T47D (cell line): ENCODE measurements around the gene ATG4C.
"Not testable (repeated sequence)": the region's sequence is repeated elsewhere in the genome, so short reads cannot be mapped to it uniquely, and the experiment has no call there.

Experiments
- DNase-seq, 2 experiments: peaks; one replicate each; pipeline versions ENCODE4 v3.0.0 to v3.0.0-alpha.2; 2011 to 2012; ENCODE audit warnings: low read depth in 1 of 2, low spot score in 1 of 2
- JUND ChIP-seq: IDR thresholded peaks from 2 replicates; pipeline ENCODE4 v1.6.1; 2012; ENCODE audit warnings: low read depth
- in situ Hi-C: cut with HindIII; loops from 2 replicates; pipeline ENCODE4 v1.10.0; 2016; ENCODE audit warnings: low sequenced_read_pairs, low pct_unique_long_range_greater_than_20kb

ATG4C gene

DNA sequence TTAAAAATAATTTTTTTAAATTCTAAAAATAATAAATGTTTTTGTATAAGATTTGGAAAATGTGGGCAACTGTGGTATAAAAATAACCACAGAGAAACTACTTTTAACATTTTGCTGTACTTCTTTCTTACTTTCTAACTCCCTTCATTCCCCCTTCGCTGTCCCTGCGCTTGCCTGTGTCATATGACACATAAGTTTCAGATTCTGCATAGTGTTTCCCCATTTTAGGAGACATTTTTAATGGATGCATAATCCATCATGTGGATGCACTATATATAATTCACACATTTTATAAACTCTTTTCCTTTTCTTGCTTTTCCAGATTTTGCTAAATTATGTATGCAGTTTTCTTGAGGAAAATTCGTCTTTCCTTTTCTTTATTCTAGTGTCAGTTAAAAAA, 16.3 kb downstream of the ATG4C start:
- in situ Hi-C loops: no loop called here
- no peak for TF ChIP-seq JUND
- DNase-seq: no peak

DNA sequence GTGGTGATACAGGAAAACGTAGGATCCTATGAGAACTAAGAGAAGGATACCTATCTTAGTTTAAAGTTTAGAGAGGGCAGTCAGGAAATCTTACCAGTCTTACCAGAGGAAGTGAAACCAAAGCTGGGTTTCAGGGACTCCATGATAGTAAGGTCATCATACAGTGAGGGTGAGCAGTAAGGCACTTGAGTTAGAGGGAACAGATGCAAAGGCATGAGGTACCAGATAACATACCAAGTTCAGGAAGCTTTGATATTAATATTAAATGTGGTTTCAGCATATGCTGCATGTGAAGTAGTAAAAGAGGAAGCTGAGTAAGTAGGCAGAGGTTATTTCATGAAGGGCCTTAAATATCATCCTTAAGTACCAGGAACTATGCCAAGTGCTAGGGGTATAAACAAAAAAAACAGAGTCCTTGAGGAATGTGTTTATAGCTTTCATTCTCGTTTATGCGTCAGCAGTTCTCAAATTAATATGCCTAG, 16.9 kb downstream of the ATG4C start:
- TF ChIP-seq JUND: no peak
- in situ Hi-C loops: no loop called here
- DNase-seq: no peak

DNA sequence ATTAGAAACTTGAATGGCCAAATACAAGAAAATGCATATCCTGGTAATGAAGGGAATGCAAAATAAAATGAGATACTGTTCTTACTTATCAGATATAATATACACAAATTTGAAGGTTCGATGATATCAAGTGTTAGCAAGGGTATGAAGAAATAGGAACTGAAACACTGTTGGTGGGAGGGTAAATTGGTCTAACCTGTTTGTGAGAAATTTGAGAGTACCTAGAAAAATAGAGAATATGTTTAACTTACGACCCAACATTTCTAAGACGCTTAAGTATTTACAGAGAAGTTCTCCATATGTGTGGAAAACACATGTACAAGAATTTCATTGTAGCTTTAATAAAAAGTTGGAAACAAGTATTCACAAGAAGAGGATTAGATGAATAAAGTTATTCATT, 25.9 kb downstream of the ATG4C start:
- TF ChIP-seq JUND: no peak
- in situ Hi-C loops: no loop called here
- DNase-seq: no peak

DNA sequence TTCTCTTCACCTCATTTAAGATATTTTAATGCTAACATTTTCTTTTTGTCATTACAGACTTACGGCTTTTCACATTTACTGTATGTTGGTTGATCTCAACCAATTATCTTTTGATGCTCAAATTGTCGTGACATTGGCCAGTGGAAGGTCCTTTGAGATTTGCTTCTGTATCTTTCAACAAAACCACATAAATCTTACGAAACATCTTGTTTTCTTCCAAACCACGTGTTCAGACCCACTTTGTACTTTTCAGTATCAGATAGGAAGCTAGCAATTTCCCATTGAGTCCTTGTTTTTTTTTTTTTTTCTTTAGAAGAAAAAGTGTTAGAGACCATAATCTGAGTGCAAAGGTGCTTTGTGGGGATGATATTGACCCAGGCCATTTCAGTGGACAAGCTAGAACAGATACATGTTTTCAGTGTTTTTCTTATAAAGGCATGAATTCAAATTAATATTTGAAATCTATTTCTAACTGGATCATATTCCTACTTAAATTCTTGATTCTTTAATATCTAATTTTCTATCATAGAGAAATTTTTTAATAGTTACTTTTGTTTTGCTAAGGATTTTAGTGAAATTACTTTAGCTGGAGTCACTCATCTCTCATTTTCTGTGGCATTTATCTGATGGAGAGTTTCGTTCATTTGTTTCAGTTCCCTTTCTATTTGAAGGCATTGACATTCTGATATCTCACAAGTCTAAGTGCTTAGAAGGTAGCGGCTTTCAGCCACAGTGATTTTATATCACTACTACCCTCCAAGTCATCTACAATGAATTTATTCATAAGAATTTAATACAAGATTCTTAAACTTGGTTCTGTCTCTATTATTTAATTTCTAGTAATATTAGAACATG, 26.7 kb downstream of the ATG4C start:
- in situ Hi-C loops: no loop called here
- no peak for DNase-seq
- TF ChIP-seq JUND: no peak

DNA sequence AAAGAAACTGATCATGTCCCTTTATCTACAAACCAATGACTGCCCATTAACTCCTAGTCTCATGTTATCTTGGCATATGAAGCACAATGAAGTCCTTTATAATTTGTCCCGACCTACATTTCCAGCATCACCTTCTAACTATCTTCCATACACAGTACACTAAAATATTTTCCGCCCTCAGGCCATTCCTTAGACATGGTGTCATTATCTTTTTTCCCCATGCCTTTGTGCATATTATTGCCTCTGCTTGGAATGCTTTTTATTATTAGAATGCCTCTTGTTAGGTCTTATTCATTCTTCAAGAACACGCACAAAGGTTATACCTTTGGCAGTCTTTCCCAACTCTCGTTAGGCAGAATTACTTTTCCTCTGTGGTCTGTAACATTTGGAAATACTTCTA, 39.6 kb downstream of the ATG4C start:
- DNase-seq: no peak
- in situ Hi-C loops: no loop called here
- TF ChIP-seq JUND: no peak

DNA sequence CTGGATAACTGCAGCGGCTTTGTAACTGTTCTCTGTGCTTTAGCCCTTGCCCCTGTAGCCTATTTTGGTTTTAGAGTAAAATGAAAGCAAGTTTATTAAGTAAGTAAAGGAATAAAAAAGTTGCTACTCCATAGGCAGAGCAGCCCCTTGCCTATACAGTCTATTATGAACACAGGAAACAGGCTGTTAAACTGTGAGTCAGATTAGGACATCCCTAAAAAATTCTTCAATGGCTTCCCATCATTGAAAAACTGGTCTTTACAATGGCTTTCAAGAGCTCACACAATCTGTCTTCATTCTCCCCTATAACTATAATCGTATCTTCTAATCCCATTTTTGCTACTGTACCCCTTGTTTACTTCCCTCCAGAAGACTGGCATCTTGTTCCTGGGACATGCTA, 43.0 kb downstream of the ATG4C start:
- DNase-seq: no peak
- TF ChIP-seq JUND: no peak
- in situ Hi-C loops: no loop called here

DNA sequence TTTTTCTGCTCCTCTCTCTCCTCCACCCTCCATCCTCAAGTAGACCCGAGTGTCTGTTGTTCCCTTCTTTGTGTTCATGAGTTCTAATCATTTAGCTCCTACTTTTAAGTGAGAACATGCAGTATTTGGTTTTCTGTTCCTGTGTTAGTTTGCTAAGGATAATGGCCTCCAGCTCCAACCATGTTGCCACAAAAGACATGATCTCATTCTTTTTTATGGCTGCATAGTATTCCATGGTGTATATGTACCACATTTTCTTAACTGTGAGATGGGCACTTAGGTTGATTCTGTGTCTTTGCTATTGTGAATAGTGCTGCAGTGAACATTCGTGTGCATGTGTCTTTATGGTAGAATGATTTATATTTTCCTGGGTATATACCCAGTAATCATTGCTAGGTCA, 43.9 kb downstream of the ATG4C start:
- in situ Hi-C loops, DNase-seq: not testable (repeated sequence)

DNA sequence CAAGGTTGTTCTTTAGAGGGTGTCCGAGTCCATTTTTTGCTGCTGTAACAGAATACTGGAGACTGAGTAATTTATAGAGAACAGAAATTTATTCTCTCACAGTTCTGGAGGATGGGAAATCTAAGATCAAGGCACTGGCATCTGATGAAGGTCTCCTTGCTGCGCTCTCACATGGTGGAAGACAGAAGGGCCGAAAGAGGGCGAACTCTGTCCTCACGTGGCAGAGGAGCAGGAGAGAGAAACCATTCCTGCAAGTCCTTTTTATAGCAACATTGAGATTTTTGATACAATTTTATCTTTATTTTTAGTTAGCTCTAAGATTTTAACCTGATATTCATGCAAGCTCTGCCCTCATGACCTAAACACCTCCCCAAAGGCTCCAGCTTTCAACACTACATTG, 48.3 kb downstream of the ATG4C start:
- DNase-seq: no peak
- TF ChIP-seq JUND: no peak
- in situ Hi-C loops: no loop called here

DNA sequence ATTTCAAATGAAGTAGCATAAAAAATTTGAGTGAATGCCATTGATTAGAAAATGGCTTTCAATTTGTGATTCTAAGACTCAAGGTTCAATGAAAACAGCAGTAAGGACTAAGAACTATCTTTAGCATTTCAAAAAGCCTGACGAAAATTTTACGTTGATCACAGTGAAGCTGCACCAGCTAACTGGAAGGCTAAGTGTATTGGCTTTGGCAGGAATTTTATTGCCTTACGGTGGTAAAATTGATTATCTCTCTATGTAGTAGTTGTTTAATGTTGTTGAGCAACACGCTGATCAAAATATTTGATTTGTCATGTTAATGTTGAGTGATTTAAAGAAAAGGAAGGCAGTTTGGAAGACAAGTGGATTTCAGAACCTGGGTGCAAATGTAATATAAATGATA, 49.6 kb downstream of the ATG4C start:
- in situ Hi-C loops: no loop called here
- DNase-seq: no peak
- TF ChIP-seq JUND: no peak

DNA sequence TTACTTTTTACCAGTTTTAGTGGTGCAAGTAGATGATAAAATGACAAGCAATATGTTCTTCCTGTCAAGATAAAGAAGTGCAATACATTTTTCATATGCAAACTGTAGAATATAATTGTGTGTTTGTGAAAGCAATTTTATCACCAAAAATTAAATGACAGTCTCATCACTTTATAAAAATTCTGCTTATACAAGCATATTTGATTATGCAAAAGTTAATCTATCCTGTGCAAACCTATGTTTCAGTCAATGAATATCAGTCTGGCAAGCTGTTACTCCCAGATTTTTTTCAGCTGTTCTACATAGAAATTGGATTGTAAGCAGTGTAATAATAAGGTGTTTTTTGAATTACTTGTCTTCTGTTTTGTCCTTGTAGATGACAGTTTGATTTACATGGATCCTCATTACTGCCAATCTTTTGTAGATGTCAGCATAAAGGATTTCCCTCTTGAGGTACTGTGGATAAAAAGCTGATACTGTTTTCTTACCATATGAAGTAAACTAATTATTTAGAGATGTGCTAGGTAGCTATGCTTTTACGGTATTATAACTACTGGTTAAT, 50.5 kb downstream of the ATG4C start:
- in situ Hi-C loops: no loop called here
- no peak for TF ChIP-seq JUND
- no peak for DNase-seq

DNA sequence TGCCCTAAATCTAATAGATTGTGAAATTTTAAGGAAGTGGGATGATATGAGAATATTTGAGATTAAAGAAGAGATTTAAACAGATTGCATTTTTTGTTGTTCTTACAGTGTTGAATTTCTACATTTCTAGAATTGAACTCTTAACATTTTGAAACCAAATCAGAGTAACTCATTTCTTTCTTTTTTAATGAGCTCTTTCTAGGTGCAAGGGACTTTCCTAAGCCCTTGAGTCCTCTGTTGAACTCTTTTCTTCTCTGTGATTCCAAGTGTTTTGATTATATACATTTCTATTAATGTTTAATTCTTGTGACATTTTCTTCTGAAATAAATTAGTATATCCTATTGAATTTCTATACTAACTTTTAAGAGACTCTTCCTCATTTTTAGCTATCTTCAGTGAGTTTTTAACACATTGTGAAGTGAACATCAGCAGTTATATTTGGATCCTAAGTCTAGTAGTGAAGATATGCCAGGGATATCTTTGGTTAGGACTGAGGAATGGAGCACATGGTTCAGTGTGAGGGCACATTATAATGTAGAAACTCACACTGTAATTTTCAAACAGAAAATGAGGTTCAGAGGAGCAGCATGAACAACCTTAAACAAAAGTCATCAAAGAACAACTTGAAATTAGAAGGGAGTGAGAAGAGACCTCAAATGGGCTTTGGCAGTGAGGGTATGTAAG, 53.1 kb downstream of the ATG4C start:
- in situ Hi-C loops: no loop called here
- no peak for TF ChIP-seq JUND
- DNase-seq: no peak

DNA sequence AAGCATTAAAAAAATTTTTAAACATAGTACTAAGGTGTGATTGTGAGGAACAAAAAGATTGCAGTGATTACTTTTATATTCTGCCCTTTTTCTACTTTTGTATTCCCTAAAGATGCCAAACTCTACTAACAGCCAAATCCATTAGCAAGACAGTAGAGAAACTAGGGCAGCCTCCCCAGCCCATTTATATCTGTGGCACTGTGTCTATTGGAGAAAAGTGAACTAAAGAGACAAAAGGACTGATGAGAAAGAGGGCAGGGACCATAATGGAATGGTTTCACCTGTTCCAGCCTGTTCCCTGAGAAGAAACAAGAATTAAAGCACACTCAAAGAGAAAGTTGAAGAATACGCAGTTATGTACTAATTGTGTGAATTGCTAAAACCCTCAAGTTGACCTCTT, 56.6 kb downstream of the ATG4C start:
- no peak for DNase-seq
- in situ Hi-C loops: no loop called here
- no peak for TF ChIP-seq JUND

DNA sequence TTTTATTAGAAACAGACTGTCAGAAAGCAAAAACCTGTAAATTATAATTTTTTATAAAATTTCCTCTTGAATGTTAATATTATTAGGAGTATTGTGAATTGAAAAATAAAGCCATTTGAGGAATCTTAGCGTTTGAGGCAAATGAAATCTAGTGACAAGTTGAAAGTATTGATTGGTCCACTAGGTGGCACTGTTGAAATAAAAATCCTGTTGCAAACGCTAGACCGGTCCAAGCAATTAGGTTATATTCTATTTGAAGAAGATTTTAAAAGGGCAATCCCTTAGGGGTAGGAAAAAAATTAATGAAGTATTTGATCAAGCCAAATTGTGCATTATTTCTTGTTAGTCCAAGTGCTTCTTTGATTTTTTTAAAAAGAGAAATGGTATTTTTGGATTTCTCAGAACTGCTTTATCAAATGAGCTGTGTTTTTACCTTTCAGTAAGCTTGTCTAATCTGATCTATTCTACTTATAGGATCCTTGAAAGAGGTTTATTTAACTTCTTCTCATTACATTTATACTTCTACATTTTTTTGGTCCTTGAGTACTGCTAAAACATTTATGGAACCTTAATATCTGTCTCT, 57.7 kb downstream of the ATG4C start:
- no peak for TF ChIP-seq JUND
- DNase-seq: peak; percentile 13 to 61
- in situ Hi-C loops: no loop called here
